ENCODE measurements around the gene CHD9. TPM values are rescaled to one million over a fixed set of nuclear protein-coding genes. Genes with fewer than 3 reads are reported as not detected.
"Not testable (repeated sequence)": the region's sequence is repeated elsewhere in the genome, so short reads cannot be mapped to it uniquely, and the experiment has no call there.

Gene CHD9
- total RNA-seq, 4 donors from 2014 or later: 46.8 to 85.5 (median 55.6) TPM

DNA sequence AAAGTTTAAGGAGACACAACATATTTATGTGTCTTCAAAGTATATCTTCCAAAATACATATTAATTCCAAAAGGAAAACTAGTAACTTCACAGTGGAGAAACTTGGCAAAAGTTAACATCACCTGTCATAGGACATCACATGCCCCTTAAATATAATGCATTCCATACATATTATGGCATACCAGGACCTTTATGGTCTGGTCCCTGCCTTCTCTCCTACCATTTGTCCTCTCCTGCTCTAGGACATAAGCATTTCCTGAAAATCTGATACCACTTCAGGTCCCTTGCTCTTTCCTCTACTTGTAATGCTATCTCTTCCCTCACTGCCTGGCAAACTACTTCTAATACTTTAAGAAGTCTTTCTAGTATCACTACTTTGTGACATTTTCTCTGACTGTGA lies 211.4 kb downstream of the CHD9 start:
- no peaks in the 10 kb centered on the region for H3K27me3 ChIP-seq
- no peaks in the 10 kb centered on the region for H3K4me1 ChIP-seq
- H3K4me3 ChIP-seq: no peak overlapping the region
- no peak for ATAC-seq
- H3K27ac ChIP-seq: no peak overlapping the region
- no peak for TF ChIP-seq POLR2A (IDR thresholded peaks at IDR 0.05)
- H3K9me3 ChIP-seq: no peaks in the 10 kb centered on the region
- H3K36me3 ChIP-seq: peaks cover 3 to 73% of the 10 kb centered on the region in 2 donors

DNA sequence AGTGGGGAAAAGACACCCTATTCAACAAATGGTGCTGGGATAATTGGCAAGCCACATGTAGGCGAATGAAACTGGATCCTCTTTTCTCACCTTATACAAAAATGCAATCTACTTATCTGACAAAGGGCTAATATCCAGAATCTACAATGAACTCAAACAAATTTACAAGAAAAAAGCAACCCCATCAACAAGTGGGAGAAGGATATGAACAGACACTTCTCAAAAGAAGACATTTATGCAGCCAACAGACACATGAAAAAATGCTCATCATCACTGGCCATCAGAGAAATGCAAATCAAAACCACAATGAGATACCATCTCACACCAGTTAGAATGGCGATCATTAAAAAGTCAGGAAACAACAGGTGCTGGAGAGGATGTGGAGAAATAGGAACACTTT lies 223.7 kb downstream of the CHD9 start:
- not testable (repeated sequence) for H3K9me3 ChIP-seq, H3K27me3 ChIP-seq, H3K4me1 ChIP-seq, ATAC-seq, H3K4me3 ChIP-seq, H3K27ac ChIP-seq
- peaks cover 21 to 75% of the 10 kb centered on the region in 2 donors for H3K36me3 ChIP-seq
- WGBS, 2 donors (ENCODE audit: low coverage in 1 of 2): 80 to 100% methylated on average over 1 of the region's 2 CpGs

DNA sequence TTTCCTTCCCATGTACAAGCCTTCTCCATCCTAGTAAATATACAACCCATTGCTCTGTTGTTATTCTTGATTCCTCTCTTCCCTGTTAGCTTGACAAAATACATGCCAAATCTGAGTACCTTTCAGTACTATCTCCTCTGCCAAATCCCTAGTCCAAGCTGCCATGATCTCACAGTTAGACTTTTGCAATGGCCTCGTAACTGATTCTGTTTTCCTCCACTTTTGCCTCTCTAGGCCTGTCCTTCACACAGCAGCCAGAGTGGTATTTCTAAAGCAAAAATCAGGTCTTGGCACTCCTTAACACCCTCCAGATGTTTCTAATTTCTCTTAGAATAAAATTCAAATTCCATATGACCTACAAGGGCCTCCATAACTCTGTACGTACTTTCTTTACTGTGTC lies 226.5 kb downstream of the CHD9 start:
- Histone ChIP-seq H3K36me3 (peaks cover 7 to 64% of the 10 kb centered on the region in 2 donors), H3K4me3 (no peak overlapping the region), H3K27ac (peak overlapping the region in 1 of 4 donors; percentile 42), H3K4me1 (peaks cover 0 to 6% (median 0%) of the 10 kb centered on the region in 3 donors), H3K9me3 (no peaks in the 10 kb centered on the region), H3K27me3 (no peaks in the 10 kb centered on the region)
- no peak for ATAC-seq
- WGBS, 2 donors (ENCODE audit: low coverage in 1 of 2): 76% methylated on average over 2 of the region's 2 CpGs
- TF ChIP-seq EP300 (IDR thresholded peaks at IDR 0.05) (no peak), POLR2AphosphoS5 (IDR thresholded peaks at IDR 0.05) (no peak), POLR2A (IDR thresholded peaks at IDR 0.05) (no peak)
- TF ChIP-seq, protein P1, sequence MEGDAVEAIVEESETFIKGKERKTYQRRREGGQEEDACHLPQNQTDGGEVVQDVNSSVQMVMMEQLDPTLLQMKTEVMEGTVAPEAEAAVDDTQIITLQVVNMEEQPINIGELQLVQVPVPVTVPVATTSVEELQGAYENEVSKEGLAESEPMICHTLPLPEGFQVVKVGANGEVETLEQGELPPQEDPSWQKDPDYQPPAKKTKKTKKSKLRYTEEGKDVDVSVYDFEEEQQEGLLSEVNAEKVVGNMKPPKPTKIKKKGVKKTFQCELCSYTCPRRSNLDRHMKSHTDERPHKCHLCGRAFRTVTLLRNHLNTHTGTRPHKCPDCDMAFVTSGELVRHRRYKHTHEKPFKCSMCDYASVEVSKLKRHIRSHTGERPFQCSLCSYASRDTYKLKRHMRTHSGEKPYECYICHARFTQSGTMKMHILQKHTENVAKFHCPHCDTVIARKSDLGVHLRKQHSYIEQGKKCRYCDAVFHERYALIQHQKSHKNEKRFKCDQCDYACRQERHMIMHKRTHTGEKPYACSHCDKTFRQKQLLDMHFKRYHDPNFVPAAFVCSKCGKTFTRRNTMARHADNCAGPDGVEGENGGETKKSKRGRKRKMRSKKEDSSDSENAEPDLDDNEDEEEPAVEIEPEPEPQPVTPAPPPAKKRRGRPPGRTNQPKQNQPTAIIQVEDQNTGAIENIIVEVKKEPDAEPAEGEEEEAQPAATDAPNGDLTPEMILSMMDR (IDR thresholded peaks at IDR 0.05): no peak

DNA sequence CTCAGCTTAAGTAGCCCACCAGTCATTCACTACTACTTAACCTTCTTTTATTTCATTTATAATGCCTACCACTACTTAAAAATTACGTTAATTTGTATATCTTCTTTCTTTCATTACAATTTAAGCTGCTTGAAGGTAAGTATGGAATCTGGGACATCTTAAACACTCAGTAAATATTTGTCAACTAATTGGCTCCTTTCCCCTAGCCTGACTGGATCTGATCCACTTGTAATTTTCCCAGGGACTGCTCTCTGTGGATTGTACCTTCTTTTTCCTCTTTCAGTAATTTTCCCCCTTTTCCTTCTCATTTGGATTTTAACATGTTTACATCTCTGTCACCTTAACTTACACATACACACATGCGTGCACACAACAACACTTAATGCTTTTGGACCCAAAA lies 227.1 kb downstream of the CHD9 start:
- no peaks in the 10 kb centered on the region for H3K27me3 ChIP-seq
- H3K9me3 ChIP-seq: no peaks in the 10 kb centered on the region
- no peak overlapping the region for H3K4me3 ChIP-seq
- 30 to 74% methylated on average over 1 to 2 of the region's 2 CpGs for WGBS, 2 donors (ENCODE audit: low coverage in 1 of 2)
- H3K27ac ChIP-seq: peak overlapping the region in 1 of 4 donors; percentile 42
- ATAC-seq: no peak
- peaks cover 0 to 6% (median 0%) of the 10 kb centered on the region in 3 donors for H3K4me1 ChIP-seq
- TF ChIP-seq POLR2A (IDR thresholded peaks at IDR 0.05) (no peak), POLR2AphosphoS5 (IDR thresholded peaks at IDR 0.05) (no peak), EP300 (IDR thresholded peaks at IDR 0.05) (no peak)
- TF ChIP-seq, protein P1 (IDR thresholded peaks at IDR 0.05): no peak
- H3K36me3 ChIP-seq: peaks cover 2 to 64% of the 10 kb centered on the region in 2 donors

DNA sequence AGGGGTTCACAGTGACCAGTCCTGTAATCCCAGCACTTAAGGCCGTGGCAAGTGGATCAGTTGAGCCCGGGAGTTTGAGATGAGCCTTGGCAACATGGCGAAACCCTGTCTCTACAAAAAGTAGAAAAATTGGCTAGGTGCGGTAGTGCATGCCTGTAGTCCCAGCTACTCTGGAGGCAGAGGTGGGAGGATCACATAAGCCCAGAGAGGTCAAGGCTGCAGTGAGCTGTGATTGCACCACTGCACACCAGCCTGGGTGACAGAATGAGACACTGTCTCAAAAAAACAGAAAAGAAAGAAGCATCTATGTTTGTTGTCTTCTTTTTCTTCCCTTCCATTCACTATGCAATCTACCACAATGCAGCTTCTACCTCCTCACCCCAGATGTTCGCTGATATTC lies 227.5 kb downstream of the CHD9 start:
- 70 to 76% methylated on average over 5 of the region's 5 CpGs for WGBS, 2 donors (ENCODE audit: low coverage in 1 of 2)
- no peak overlapping the region for H3K27ac ChIP-seq
- H3K4me3 ChIP-seq: no peak overlapping the region
- ATAC-seq: no peak
- peaks cover 0 to 64% of the 10 kb centered on the region in 2 donors for H3K36me3 ChIP-seq
- H3K9me3 ChIP-seq: no peaks in the 10 kb centered on the region
- no peaks in the 10 kb centered on the region for H3K27me3 ChIP-seq
- no peak for TF ChIP-seq POLR2A (IDR thresholded peaks at IDR 0.05)
- TF ChIP-seq POLR2AphosphoS5 (IDR thresholded peaks at IDR 0.05): no peak
- TF ChIP-seq EP300 (IDR thresholded peaks at IDR 0.05): no peak
- TF ChIP-seq, protein P1 (IDR thresholded peaks at IDR 0.05): no peak
- H3K4me1 ChIP-seq: peaks cover 0 to 6% (median 0%) of the 10 kb centered on the region in 3 donors

DNA sequence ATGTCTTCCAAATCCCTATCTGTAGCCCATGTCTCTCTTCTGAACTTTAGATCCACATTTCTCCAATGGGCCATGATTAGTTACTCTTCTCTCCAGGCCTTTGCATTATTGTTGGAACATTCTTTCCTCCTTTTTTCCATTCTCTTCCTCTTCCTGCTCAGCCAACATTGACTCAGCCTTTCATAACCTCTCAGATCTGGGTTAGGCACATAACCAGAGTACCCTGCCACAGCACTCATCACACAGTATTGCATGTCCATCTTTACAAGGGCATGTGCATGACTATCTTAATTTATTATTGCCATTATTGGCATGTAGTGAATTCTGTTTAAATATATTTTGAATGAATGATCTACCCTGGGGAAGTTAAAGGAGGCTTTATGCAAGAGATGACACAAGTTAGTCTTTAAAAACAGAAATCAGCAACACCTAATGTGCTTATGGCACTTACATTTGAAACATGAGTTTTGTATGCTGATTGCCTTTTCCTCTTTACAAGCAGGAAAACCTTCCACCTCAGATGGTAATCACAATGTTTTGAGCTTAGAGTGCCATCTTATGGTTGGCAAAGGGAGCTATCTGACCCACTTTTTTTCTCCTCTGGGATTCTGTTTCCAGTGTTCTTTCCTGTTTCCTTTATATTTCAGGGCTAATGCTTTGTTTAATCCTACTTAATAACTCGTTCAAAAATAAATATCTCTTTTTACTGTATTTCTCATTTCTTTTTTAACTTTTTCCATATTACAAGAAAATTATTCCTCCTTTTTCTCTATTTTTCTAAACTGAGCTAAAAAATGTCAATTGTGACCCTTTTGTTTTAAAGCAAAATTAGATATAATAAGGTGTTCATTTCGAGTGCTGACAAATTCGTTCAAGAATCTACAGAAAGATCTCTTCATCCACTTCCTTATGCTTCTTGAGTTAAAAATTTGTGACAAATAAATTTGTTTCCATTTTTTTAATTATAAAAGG lies 228.5 kb downstream of the CHD9 start:
- peaks cover 0 to 6% (median 0%) of the 10 kb centered on the region in 3 donors for H3K4me1 ChIP-seq
- TF ChIP-seq EP300 (IDR thresholded peaks at IDR 0.05) (no peak), POLR2A (IDR thresholded peaks at IDR 0.05) (no peak)
- TF ChIP-seq, protein P1 (IDR thresholded peaks at IDR 0.05): peak; percentile 11 to 42 (median 26)
- H3K27me3 ChIP-seq: no peaks in the 10 kb centered on the region
- no peak for ATAC-seq
- 51 to 74% methylated on average over 3 of the region's 3 CpGs for WGBS, 2 donors (ENCODE audit: low coverage in 1 of 2)
- H3K36me3 ChIP-seq: peaks cover 3 to 64% of the 10 kb centered on the region in 2 donors
- no peak overlapping the region for H3K4me3 ChIP-seq
- H3K9me3 ChIP-seq: no peaks in the 10 kb centered on the region
- H3K27ac ChIP-seq: no peak overlapping the region
